ENCODE measurements around the gene UBE3B.

The UBE3B gene

GRCh38 chr12:109479761-109480160 is 2.3 kb downstream of the UBE3B start:
- Histone ChIP-seq H3K4me2 (ENCODE audit: low read length) (no peak overlapping the region), H3K27ac (ENCODE audit: low read depth, low read length, poor library complexity, severe bottlenecking) (no peak overlapping the region), H3K9ac (ENCODE audit: low read length) (no peak overlapping the region), H3K4me1 (ENCODE audit: insufficient read depth, low read length, severe bottlenecking) (peaks cover 18% of the 10 kb centered on the region), H3K79me2 (ENCODE audit: insufficient read depth, low read length) (peaks cover 25% of the 10 kb centered on the region), H3K27me3 (ENCODE audit: insufficient read depth, low read length) (no peaks in the 10 kb centered on the region), H3K36me3 (ENCODE audit: insufficient read depth, low read length) (no peaks in the 10 kb centered on the region), H3K9me2 (ENCODE audit: low read depth, low read length) (no peaks in the 10 kb centered on the region), H2AFZ (ENCODE audit: low read length) (no peak overlapping the region), H3K9me3 (ENCODE audit: low read length) (no peaks in the 10 kb centered on the region), H4K20me1 (ENCODE audit: insufficient read depth, low read length) (no peaks in the 10 kb centered on the region), H3F3A (ENCODE audit: insufficient read depth, low read length) (no peaks in the 10 kb centered on the region), H3K4me3 (ENCODE audit: low read depth, low read length, poor library complexity, severe bottlenecking) (no peak overlapping the region)
- TF ChIP-seq CTCF (IDR thresholded peaks at IDR 0.05; ENCODE audit: low read length): no peak
- TF ChIP-seq EZH2 (IDR thresholded peaks at IDR 0.05; ENCODE audit: borderline replicate concordance, low read length): no peak

GRCh38 chr12:109480356-109480755 is 2.9 kb downstream of the UBE3B start:
- H3K9me2 ChIP-seq (ENCODE audit: low read depth, low read length): no peaks in the 10 kb centered on the region
- no peak overlapping the region for H3K9ac ChIP-seq (ENCODE audit: low read length)
- H3K27ac ChIP-seq (ENCODE audit: low read depth, low read length, poor library complexity, severe bottlenecking): no peak overlapping the region
- H4K20me1 ChIP-seq (ENCODE audit: insufficient read depth, low read length): no peaks in the 10 kb centered on the region
- no peaks in the 10 kb centered on the region for H3F3A ChIP-seq (ENCODE audit: insufficient read depth, low read length)
- H3K4me3 ChIP-seq (ENCODE audit: low read depth, low read length, poor library complexity, severe bottlenecking): no peak overlapping the region
- H3K36me3 ChIP-seq (ENCODE audit: insufficient read depth, low read length): peaks cover 5% of the 10 kb centered on the region; the same call in 1 of the 2 replicates
- no peaks in the 10 kb centered on the region for H3K9me3 ChIP-seq (ENCODE audit: low read length)
- H3K79me2 ChIP-seq (ENCODE audit: insufficient read depth, low read length): peaks cover 22% of the 10 kb centered on the region
- H3K4me2 ChIP-seq (ENCODE audit: low read length): no peak overlapping the region
- H3K4me1 ChIP-seq (ENCODE audit: insufficient read depth, low read length, severe bottlenecking): peaks cover 18% of the 10 kb centered on the region
- TF ChIP-seq EZH2 (IDR thresholded peaks at IDR 0.05; ENCODE audit: borderline replicate concordance, low read length) (no peak), CTCF (IDR thresholded peaks at IDR 0.05; ENCODE audit: low read length) (no peak)
- H2AFZ ChIP-seq (ENCODE audit: low read length): no peak overlapping the region
- no peaks in the 10 kb centered on the region for H3K27me3 ChIP-seq (ENCODE audit: insufficient read depth, low read length)

GRCh38 chr12:109481863-109482262 is 4.4 kb downstream of the UBE3B start:
- H3K79me2 ChIP-seq (ENCODE audit: insufficient read depth, low read length): peaks cover 7% of the 10 kb centered on the region; the same call in 1 of the 2 replicates
- H3K4me1 ChIP-seq (ENCODE audit: insufficient read depth, low read length, severe bottlenecking): peaks cover 10% of the 10 kb centered on the region
- no peak overlapping the region for H3K4me2 ChIP-seq (ENCODE audit: low read length)
- TF ChIP-seq CTCF (IDR thresholded peaks at IDR 0.05; ENCODE audit: low read length) (no peak), EZH2 (IDR thresholded peaks at IDR 0.05; ENCODE audit: borderline replicate concordance, low read length) (no peak)
- H3K9me2 ChIP-seq (ENCODE audit: low read depth, low read length): no peaks in the 10 kb centered on the region
- no peak overlapping the region for H3K9ac ChIP-seq (ENCODE audit: low read length)
- no peaks in the 10 kb centered on the region for H3K27me3 ChIP-seq (ENCODE audit: insufficient read depth, low read length)
- no peaks in the 10 kb centered on the region for H3K9me3 ChIP-seq (ENCODE audit: low read length)
- no peaks in the 10 kb centered on the region for H4K20me1 ChIP-seq (ENCODE audit: insufficient read depth, low read length)
- peaks cover 12% of the 10 kb centered on the region; the same call in 1 of the 2 replicates for H3K36me3 ChIP-seq (ENCODE audit: insufficient read depth, low read length)
- H3K27ac ChIP-seq (ENCODE audit: low read depth, low read length, poor library complexity, severe bottlenecking): no peak overlapping the region
- H3F3A ChIP-seq (ENCODE audit: insufficient read depth, low read length): no peaks in the 10 kb centered on the region
- H2AFZ ChIP-seq (ENCODE audit: low read length): no peak overlapping the region
- no peak overlapping the region for H3K4me3 ChIP-seq (ENCODE audit: low read depth, low read length, poor library complexity, severe bottlenecking)

All from OCI-LY1 (cell line).